RWPE2 (cell line): Measurements from ENCODE around the gene AKR1A1.
"Not testable (repeated sequence)": the region's sequence is repeated elsewhere in the genome, so short reads cannot be mapped to it uniquely, and the experiment has no call there.

ENCODE experiments used
- ATAC-seq: fragments of 200-7000 bp; cut with Tn5 transposase; 3 replicates; pipeline ENCODE4 v1.9.1; 2021; ENCODE audit warnings: low read depth
- DNase-seq: peaks from one replicate; pipeline ENCODE4 v3.0.0-alpha.2; 2020; ENCODE audit warnings: low spot score
- H3K27ac ChIP-seq: fragments of 450-650 bp; 2 replicates; pipeline ENCODE4 v1.5.1; 2017; ENCODE audit warnings: mild to moderate bottlenecking; ENCODE audit not compliant: poor library complexity, severe bottlenecking
- H3K27me3 ChIP-seq: fragments of 250-450 bp; sonication (Bioruptor Pico); 2 replicates; pipeline ENCODE4 v1.5.1; 2021; ENCODE audit warnings: mild to moderate bottlenecking, moderate library complexity; ENCODE audit not compliant: insufficient read depth, poor library complexity, severe bottlenecking
- H3K36me3 ChIP-seq: fragments of 250-450 bp; sonication (Bioruptor Pico); 2 replicates; pipeline ENCODE4 v1.5.1; 2020; ENCODE audit warnings: low read depth, mild to moderate bottlenecking, moderate library complexity
- H3K4me1 ChIP-seq: fragments of 250-450 bp; sonication (Bioruptor Pico); 2 replicates; pipeline ENCODE4 v1.5.1; 2021; ENCODE audit warnings: mild to moderate bottlenecking, moderate library complexity; ENCODE audit not compliant: insufficient read depth, poor library complexity, severe bottlenecking
- H3K4me3 ChIP-seq: fragments of 250-450 bp; sonication (Bioruptor Pico); 2 replicates; pipeline ENCODE4 v1.5.1; 2021; ENCODE audit warnings: mild to moderate bottlenecking, moderate library complexity; ENCODE audit not compliant: severe bottlenecking
- H3K9me3 ChIP-seq: fragments of 250-450 bp; sonication (Bioruptor Pico); 2 replicates; pipeline ENCODE4 v1.5.1; 2021; ENCODE audit warnings: mild to moderate bottlenecking, moderate library complexity; ENCODE audit not compliant: severe bottlenecking
- CTCF ChIP-seq: fragments of 450-650 bp; IDR thresholded peaks from one replicate; pipeline ENCODE4 v1.5.1; 2017; ENCODE audit warnings: mild to moderate bottlenecking, moderate library complexity; ENCODE audit not compliant: poor library complexity, severe bottlenecking

AKR1A1 gene

GRCh38 chr1:45589861-45590260, 39.2 kb downstream of the AKR1A1 start:
- Histone ChIP-seq H3K27ac (peak overlapping the region; percentile 24), H3K4me3 (no peak overlapping the region), H3K27me3 (no peaks in the 10 kb centered on the region), H3K4me1 (no peaks in the 10 kb centered on the region), H3K36me3 (peaks cover 55% of the 10 kb centered on the region), H3K9me3 (no peaks in the 10 kb centered on the region)
- TF ChIP-seq CTCF: no peak
- no peak for DNase-seq
- ATAC-seq: peak; percentile 32; the same call in 2 of the 3 replicates

GRCh38 chr1:45594412-45594811, 43.8 kb downstream of the AKR1A1 start:
- ATAC-seq (no peak), DNase-seq (no peak)
- Histone ChIP-seq H3K27me3 (no peaks in the 10 kb centered on the region), H3K36me3 (peaks cover 73% of the 10 kb centered on the region), H3K4me3 (no peak overlapping the region), H3K9me3 (no peaks in the 10 kb centered on the region), H3K27ac (no peak overlapping the region), H3K4me1 (no peaks in the 10 kb centered on the region)
- TF ChIP-seq CTCF: no peak

- H3K4me1 ChIP-seq, H3K27ac ChIP-seq, ATAC-seq, H3K9me3 ChIP-seq, H3K27me3 ChIP-seq, H3K4me3 ChIP-seq, DNase-seq: not testable (repeated sequence)
- H3K36me3 ChIP-seq: peaks cover 68% of the 10 kb centered on the region
These were observed 46.1 kb downstream of the AKR1A1 start for GRCh38 chr1:45596765-45597164.

- TF ChIP-seq CTCF: no peak
- Histone ChIP-seq H3K9me3 (no peaks in the 10 kb centered on the region), H3K4me1 (no peaks in the 10 kb centered on the region), H3K4me3 (no peak overlapping the region), H3K36me3 (peaks cover 76% of the 10 kb centered on the region), H3K27ac (no peak overlapping the region), H3K27me3 (no peaks in the 10 kb centered on the region)
- DNase-seq: no peak
- no peak for ATAC-seq
These were observed 53.6 kb downstream of the AKR1A1 start for GRCh38 chr1:45604239-45604638.

- H3K27ac ChIP-seq: no peak overlapping the region
- H3K27me3 ChIP-seq: no peaks in the 10 kb centered on the region
- DNase-seq: no peak
- peaks cover 4% of the 10 kb centered on the region for H3K4me1 ChIP-seq
- H3K4me3 ChIP-seq: no peak overlapping the region
- no peak; the same call in 2 of the 3 replicates for ATAC-seq
- no peaks in the 10 kb centered on the region for H3K9me3 ChIP-seq
- TF ChIP-seq CTCF: no peak
- peaks cover 84% of the 10 kb centered on the region for H3K36me3 ChIP-seq
These were observed 56.9 kb downstream of the AKR1A1 start for GRCh38 chr1:45607404-45608074.
